ENCODE measurements around the gene EIF4A2. TPM values are rescaled to one million over a fixed set of nuclear protein-coding genes. Genes with fewer than 3 reads are reported as not detected.

EIF4A2 gene
- total RNA-seq, 1 donor from 2014 or later = 405 TPM

- no peak for ATAC-seq
- no peak overlapping the region for H3K4me3 ChIP-seq
- no peak for DNase-seq
Observed at GRCh38 chr3:186825294-186825821, 42.0 kb downstream of the EIF4A2 start.

DNA sequence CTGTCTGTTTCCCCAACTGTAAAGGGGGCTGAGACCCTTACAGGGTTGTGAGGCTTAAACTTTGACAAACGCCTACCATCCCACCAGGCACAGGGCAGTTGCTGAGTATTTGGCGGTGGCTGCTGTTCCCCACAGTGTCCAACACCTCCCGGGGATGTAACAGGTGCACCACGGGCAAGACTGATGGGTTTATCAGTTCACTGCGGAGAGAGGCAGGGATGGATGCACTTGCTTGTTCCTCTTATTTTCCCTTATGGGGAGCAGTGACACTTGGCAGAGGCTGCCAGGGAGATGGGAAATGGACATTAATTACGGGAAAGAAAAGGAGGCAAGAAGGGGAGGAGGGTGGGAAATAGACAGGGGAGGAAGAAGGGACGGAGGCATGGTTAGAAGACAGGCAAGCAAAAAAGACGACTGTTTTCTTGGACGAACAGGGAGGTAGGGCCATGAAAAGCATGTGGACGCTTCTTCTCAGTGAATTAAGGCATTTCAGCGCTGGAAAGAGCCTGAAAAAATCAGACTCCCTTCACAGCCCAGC lies 42.6 kb downstream of the EIF4A2 start:
- no peaks in the 10 kb centered on the region for H3K36me3 ChIP-seq
- no peak for ATAC-seq
- no peaks in the 10 kb centered on the region for H3K9me3 ChIP-seq
- H3K4me3 ChIP-seq = no peak overlapping the region
- H3K27me3 ChIP-seq = peaks cover 64% of the 10 kb centered on the region
- no peak for DNase-seq
- no peak overlapping the region for H3K27ac ChIP-seq
- TF ChIP-seq CTCF (IDR thresholded peaks at IDR 0.05) = no peak
- intact Hi-C loops (cut with DNase I) = no loop called here
- peaks cover 12% of the 10 kb centered on the region for H3K4me1 ChIP-seq

More at GRCh38 chr3:186825294-186825821, 42.0 kb downstream of the EIF4A2 start:
- H3K9me3 ChIP-seq = no peaks in the 10 kb centered on the region
- H3K4me1 ChIP-seq = peaks cover 12% of the 10 kb centered on the region
- intact Hi-C loops (cut with DNase I) = no loop called here
- H3K27ac ChIP-seq = no peak overlapping the region
- H3K36me3 ChIP-seq = no peaks in the 10 kb centered on the region
- no peak for TF ChIP-seq CTCF (IDR thresholded peaks at IDR 0.05)
- H3K27me3 ChIP-seq = peaks cover 58% of the 10 kb centered on the region

DNA sequence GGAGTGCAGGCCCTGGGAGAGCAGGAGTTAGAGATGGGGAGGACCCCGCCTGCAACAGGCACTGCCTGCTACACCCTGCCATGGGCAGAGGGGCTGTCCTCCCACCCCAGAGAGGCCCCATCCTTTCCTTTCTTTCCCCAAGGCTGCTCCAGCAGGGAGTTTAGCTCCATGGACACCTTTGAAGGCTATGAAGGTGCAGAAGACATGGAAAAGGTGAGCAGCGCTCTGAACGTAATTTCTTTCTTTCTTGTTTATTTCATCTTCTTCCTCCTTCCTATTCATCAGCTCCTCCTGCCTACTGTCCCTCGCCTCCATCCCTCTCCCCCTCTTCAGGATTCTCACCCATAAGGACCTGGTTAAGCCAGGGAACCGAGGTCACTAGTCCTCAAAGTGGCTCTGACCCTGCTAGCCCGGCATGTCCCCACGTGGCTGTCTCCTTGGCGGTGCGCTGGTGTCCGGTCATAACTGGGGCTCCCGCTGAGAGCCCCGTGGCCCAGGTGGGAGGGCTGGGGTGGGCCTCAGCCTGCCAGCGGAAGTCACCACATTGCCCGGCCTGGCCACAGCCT lies 43.1 kb downstream of the EIF4A2 start:
- intact Hi-C loops (cut with DNase I) = no loop called here
- H3K27ac ChIP-seq = no peak overlapping the region
- ATAC-seq = peak; percentile 17
- peak overlapping the region; percentile 73 for H3K4me3 ChIP-seq
- no peak for DNase-seq
- H3K27me3 ChIP-seq = peaks cover 65% of the 10 kb centered on the region
- TF ChIP-seq CTCF (IDR thresholded peaks at IDR 0.05) = no peak
- H3K36me3 ChIP-seq = no peaks in the 10 kb centered on the region
- H3K4me1 ChIP-seq = peaks cover 12% of the 10 kb centered on the region
- H3K9me3 ChIP-seq = no peaks in the 10 kb centered on the region

- peak; percentile 97 for ATAC-seq
- Histone ChIP-seq H3K27ac (no peak overlapping the region), H3K4me1 (peaks cover 12% of the 10 kb centered on the region), H3K27me3 (peaks cover 65% of the 10 kb centered on the region), H3K4me3 (peak overlapping the region; percentile 73), H3K9me3 (no peaks in the 10 kb centered on the region), H3K36me3 (no peaks in the 10 kb centered on the region)
- intact Hi-C loops (cut with DNase I) = no loop called here
- no peak for TF ChIP-seq CTCF (IDR thresholded peaks at IDR 0.05)
- peak; percentile 93 for DNase-seq
Observed at GRCh38 chr3:186826976-186827857, 43.8 kb downstream of the EIF4A2 start.

DNA sequence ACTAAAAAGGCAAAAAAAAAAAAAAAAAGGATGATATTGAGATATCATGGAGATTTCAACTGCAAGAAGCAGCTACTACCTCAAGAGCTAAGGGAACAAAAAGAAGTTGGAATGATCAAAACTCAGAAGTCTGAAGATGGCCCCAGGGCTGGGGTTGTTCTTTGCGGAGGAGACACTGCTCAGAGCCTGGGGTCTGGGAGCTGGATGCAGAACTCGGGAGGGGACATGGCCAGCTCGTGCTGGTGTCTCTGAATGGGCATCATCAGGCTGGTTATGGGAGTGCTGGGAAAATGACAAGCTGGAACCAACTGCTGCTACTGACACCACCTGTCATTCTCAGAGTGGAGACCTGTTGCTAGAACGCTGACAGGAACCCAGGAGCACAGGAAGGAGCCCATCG lies 45.0 kb downstream of the EIF4A2 start:
- Histone ChIP-seq H3K27me3 (peaks cover 63% of the 10 kb centered on the region), H3K9me3 (no peaks in the 10 kb centered on the region), H3K4me1 (peaks cover 12% of the 10 kb centered on the region), H3K4me3 (no peak overlapping the region), H3K27ac (no peak overlapping the region), H3K36me3 (no peaks in the 10 kb centered on the region)
- no peak for DNase-seq
- intact Hi-C loops (cut with DNase I) = no loop called here
- no peak for ATAC-seq
- TF ChIP-seq CTCF (IDR thresholded peaks at IDR 0.05) = no peak

Measured in upper lobe of right lung (tissue), 1 donor.